Measurements from ENCODE around the gene TRIM49D1. TPM values are rescaled to one million over a fixed set of nuclear protein-coding genes. Genes with fewer than 3 reads are reported as not detected.

TRIM49D1 gene
- total RNA-seq, 4 donors from 2014 or later = not detected

Small RNAs within 50 kb of the gene (small RNA-seq; reads per million reads assigned to genes)
- gene AP004607.1 = not detected

Other genes with a start within 250 kb of the TRIM49D1 start
- not detected for gene TRIM77, start 211.9 kb downstream of the TRIM49D1 start, total RNA-seq
- gene TRIM49, start 113.7 kb downstream of the TRIM49D1 start, total RNA-seq = not detected
- gene TRIM64B, start 43.8 kb downstream of the TRIM49D1 start, total RNA-seq = not detected
- not detected for gene TRIM49D2, start 1.8 kb upstream of the TRIM49D1 start, total RNA-seq
- not detected for gene TRIM64, start 43.8 kb upstream of the TRIM49D1 start, total RNA-seq
- not detected for gene TRIM49C, start 108.9 kb upstream of the TRIM49D1 start, total RNA-seq
- not detected for gene UBTFL1, start 163.7 kb upstream of the TRIM49D1 start, total RNA-seq
- 1 to 10 TPM; 1.1 to 4.3 (median 2.2) TPM for gene NAALAD2, start 212.4 kb upstream of the TRIM49D1 start, total RNA-seq

Measured in thyroid gland (tissue), 4 donors.